Activated T-helper 9 cell treated with anti-CD3 and anti-CD28 coated beads, Interleukin-2, amount 50 U/mL, for 16 hours (primary cell): ENCODE measurements around the gene EGFLAM.
"Not testable (repeated sequence)": the region's sequence is repeated elsewhere in the genome, so short reads cannot be mapped to it uniquely, and the experiment has no call there.

Experiments
- DNase-seq: peaks from one replicate; pipeline ENCODE4 v3.0.0-alpha.2; 2020; ENCODE audit warnings: low read depth

EGFLAM gene

DNA sequence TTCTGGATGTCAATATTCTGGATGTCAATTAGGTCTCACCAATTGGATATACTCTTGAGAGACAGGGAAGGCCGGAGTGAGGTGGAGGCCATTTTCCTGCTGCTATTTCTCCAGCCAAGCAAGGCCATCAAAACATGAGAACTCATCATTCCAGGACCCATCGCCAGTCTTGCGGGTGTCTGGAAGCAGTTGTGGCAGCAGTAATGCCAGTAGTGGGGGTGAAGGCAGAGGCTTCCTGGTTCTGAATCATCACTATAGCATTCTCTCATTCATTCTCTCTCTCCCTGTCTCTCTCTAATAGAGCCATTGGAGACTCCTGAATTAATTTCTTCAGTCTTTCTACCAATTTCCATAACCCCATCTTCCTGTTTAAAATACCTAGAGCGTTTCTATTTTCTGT, 71.8 kb downstream of the EGFLAM start:
- no peak for DNase-seq

DNA sequence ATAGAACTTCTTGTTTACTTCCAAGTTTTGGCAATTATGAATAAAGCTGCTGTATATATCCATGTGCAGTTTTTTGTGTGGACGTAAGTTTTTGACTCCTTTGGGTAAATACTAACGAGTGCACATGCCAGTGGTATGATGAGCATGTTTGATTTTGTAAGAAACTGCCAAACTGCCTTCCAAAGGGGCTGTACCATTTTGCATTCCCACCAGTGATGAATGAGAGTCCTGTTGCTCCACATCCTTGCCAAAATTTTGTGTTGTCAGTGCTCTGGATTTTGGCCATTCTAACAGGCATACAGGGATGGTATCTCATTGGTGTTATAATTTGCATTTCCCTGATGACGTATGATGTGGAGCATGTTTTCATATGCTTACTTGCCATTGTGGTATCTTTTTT, 73.5 kb downstream of the EGFLAM start:
- no peak for DNase-seq

DNA sequence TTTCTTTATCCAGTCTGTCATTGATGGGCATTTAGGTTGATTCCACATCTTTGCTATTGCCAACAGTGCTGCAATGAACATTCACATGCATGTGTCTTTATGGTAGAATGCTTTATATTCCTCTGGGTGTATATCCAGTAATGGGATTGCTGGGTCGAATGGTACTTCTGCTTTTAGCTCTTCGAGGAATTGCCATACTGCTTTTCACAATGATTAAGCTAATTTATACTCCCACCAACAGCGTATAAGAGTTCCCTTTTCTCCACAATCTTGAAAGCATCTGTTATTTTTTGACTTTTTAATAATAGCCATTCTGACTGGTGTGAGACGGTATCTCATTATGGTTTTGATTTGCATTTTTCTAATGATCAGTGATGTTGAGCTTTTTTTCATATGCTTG, 74.8 kb downstream of the EGFLAM start:
- not testable (repeated sequence) for DNase-seq

DNA sequence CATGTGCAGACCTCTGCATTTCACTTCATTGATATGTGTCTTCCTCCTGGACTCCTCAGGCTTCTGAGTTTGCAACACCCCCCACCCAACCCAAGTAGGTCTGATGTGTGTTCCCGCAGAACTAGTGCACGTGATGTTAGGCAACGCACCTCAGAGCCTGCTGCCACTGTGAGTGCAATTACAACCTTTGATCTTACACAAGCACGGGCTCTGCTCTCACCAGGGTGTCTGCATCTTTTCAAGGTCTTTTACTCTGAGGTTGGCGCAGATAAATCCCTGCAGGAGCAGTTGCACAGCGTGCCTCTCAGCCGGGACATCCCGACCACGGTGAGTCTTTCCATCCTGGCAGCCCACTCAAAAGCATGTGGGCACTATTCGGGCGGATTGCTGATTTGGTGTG, 80.1 kb downstream of the EGFLAM start:
- no peak for DNase-seq

DNA sequence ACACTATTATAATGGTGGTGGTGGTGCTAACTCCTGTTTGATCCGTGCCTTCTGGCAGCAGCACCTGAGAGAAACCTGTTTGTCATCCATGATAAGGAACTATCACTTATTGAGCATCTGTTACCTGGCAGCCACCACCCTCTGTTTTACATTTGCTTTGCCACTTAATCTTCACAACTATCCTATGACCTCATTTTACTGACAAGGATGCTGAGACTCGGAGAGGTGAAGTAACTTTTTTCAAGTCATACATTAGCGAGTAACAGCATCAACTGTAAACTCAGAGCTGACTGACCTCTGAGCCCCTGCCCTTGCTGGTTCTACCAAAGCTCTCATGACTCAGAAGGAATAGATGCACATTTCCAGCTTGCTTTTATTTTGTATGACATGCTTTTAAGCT, 81.1 kb downstream of the EGFLAM start:
- DNase-seq: no peak

DNA sequence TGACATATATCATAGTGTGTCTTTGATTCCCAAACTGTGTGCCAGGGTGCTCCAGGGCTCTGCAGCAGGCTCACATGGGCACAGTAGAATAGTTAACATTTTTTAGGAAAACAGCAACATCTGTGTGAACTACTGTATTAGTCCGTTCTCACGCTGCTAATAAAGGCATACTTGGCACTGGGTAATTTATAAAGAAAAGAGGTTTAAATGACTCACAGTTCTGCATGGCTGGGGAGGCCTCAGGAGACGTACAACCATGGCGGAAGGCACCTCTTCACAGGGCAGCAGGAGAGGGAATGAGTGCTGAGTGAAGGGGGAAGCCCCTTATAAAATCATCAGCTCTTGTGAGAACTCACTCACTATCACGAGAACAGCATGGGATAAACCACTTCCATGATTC, 82.7 kb downstream of the EGFLAM start:
- DNase-seq: no peak

DNA sequence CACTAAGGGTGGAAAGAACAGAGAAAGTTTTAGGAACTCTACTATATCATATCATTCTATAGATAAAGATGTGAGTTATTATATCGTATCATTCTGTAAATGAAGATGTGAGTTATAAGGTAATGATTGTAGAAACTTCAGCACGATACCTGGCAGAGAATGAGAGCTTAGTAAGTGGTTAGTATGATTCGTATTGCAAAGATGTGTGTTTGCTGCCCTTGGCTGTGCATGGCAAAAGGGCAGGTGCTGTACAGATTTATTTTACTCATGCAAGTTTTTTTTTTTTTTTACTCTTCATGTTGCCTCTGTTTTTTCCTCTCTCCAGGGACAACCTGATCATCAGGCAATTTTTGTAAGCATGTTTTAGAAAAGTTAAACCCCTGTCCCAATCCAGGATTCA, 83.3 kb downstream of the EGFLAM start:
- DNase-seq: no peak

DNA sequence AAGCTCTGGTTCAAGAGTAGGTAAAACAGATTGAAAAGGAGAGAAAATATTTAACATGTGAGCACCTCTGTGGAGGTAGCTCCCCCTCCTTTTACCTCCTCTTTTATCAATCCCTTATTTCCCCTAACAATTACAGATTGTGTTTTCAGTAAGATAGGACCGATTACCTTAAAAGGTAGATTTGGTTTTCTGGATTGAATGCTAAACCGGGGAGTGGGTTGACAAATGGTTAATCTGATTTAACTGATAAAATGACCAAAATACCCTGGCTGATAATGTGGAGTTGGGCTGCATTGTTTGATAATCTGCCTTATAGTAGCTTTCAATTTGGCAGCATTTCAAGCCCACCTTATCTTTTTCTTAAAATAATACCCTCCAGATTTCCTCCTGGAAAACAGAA, 83.9 kb downstream of the EGFLAM start:
- DNase-seq: no peak

DNA sequence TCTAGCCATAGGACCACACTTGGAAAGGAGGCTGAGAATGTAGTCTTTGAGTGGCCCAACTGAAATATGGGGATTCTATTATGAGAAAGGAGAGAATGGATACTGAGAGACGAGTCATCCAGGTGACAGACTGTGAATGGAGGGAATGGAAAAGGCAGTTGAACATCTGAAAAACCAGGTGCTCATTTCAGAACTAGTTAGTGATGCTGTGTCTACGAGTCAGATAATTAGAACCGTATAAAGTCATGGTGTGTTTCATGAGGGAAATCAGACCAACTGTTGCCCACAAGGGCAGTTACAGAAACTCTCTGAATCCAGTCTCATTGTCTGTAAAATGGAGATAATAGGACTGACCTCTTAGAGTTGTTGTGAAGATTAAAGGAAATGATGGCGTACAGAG, 86.5 kb downstream of the EGFLAM start:
- no peak for DNase-seq

DNA sequence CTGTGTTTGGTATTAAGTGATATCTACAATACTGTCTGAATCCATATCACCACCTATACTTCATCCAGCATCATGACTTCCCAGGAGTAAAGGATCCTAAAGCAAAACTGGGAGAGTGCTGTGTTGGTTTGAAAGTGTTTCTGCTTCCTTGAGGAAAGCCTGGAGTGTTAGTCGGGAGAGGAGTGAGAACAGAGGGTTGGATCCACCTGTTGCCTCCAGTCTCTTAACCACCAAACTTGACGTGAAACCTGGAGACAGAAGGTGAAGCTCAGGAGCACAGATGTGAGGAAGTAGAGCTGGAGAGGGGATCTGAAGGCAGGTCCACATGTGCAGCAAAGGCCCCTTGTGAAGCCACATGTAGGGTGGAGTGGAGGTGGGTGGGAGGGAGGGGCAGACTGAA, 88.2 kb downstream of the EGFLAM start:
- no peak for DNase-seq

DNA sequence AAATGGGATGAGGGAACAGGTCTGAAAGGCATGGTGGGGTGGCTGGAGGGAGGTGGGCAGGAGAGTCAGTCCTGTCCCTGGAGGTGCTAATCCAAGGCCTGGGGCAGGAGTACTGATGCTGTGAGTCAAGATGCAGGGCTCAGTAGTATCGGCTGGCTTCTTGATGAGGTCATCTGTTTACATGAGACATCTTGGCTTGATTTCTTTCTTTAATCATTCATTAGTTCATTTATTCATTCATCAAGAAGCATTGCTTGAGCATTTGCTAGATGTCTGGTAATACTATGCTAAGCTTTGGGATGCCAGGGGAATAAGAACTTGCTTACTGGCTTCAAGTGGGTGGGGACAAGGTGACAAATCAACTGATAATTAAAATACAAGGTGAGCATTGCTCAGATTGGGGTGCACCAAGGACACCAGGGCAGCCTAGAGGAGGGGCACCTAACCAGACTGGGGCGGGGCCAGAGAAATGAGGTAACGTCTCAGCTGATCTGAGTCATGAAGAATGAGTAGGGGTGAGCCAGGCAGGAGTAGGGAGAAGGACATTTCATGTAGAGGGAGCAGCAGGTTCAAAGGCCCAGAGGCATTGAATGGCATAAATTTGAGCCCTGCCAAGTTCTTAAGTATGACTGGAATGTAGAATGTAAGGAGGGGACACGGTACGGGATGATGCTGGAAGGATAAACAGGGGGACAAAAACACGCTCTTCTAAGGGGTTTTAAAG, 88.8 kb downstream of the EGFLAM start:
- no peak for DNase-seq

DNA sequence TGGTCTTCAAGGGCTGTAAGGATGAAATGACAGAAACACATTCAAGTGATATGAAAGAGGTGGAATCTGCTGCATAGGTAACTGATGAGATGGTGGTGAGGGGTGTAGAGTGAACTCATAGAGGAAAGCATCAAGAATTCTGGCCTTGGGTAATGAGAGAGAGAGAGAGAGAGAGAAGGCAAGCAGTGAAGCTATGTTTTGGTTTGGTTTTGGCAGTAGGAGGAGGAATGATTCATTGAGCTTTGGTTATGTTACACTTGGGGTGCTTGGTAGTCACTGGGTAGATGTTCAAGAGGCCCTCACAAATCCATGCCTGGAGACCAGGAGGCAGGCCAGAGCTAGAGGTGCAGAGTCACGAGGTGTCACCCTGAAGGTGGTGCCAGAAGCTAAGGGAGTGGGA, 89.5 kb downstream of the EGFLAM start:
- DNase-seq: no peak

DNA sequence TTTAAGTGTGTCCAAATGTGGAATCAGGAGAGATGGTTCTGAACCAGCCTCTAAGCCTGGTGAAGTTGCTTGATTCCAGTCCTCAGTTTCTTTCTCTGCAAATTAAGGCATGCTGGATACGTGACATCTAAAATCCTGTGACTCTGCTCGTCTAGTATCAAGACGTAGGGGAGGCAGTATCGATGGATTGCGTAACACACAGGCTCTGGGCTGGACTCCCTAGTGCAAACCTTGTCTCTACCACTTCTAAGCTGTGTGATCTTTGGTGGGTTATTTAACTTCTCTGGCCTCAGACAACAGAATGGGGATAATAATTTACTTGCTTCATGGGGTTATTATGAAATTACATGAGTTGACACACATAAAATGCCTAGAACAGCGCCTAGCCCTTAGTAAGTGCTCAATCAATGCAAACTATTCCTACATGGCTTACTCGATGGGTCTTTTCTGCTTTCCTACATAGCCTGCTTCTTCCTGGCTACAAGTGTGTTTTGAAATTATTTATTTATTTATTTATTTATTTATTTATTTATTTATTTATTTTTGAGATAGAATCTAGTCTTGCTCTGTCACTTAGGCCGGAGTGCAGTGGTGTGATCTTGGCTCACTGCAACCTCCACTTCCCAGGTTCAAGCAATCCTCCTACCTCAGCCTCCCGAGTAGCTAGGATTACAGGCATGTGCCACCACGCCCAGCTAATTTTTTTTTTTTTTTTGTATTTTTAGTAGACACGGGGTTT, 102.1 kb downstream of the EGFLAM start:
- no peak for DNase-seq

DNA sequence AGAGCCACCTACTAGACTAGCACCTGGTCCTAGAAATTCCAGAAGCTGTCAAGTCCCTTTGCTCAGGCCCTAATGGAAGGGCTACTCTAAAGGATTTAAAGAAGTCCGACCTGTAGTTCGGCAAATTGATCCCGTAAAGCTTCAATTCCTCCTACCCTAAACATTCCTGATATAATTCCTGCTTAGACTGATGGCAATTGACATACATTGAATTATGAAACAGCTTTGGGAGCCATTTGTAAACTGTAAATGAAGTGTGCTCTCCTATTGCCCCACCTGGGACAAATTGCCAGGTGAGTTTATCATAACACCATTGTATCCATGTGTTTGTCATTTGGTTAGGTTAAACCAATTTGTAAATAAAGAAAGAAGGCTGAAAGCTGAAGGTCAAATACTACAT, 104.4 kb downstream of the EGFLAM start:
- no peak for DNase-seq

DNA sequence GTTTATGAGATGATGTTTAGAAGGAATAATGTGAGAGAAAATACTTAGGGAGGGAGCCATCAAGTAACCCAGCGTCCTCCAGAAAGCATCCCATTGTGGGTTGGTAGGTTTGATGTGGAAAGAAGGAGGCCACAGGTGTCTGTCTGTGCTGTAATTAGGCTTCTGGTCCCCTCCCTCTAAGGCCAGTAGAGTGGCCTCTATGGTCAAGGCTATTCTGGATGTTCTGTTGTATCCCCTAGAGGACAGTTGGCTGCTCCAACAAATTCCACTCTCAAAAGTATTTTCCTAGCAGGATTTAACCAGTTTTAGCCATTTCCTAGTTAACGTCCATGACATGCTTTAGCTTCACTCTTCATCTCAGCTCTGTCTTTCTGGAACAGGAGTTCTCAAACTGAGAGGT, 106.5 kb downstream of the EGFLAM start:
- DNase-seq: no peak

DNA sequence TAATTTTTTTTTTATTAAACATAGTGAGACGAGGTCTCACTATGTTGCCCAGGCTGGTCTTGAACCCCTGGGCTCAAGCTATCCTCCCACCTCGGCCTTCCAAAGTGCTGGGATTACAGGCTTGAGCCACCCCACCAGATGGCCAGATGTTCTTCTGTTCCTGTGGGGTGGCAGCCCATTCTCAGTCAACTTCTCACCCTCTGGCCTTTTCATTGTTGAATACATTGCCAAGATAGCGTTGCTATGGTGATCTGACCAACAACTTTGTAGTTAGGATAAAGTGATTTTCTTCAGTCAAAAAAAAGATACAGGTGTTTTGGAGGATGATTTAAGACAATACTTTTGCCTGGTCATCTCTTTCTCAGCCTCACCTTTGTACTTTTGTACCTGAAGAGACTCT, 109.1 kb downstream of the EGFLAM start:
- no peak for DNase-seq

DNA sequence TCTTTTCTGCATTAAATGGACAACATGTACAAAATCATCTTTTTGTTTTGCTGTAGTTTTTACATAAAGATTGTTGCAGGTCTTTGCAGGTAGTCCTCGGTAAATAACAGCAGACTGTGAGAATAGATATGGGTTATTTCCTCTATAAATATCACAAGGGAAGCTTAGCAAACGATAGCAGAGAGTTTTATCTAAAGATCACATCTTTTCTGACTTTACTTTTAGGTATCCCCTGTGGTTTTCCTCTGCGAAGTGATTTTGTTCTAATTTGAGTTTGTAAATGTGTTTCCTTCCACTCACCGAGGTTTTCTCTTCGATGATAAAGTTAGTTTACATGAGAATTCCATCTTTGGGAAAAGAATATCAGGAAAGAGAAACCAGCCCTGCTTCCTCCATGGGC, 109.6 kb downstream of the EGFLAM start:
- DNase-seq: no peak

DNA sequence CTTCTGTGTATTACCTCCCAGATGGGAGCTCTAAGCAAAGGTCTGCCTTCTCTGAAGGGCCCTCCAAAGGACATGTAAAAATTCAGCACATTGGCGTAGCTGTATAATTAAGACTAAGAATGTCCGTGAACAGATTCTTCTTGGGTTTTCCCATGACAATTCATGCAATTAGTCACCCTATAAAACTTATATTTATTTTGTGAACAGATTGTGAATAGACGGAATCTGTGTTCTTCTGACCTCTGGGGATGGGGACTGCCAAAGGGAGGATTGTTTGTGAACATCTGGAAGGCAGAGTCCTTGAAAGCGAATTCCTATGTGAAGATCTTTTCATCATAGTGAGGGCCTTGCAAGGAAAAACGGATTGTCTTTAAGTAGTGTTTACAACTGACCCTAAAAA, 111.3 kb downstream of the EGFLAM start:
- DNase-seq: no peak

DNA sequence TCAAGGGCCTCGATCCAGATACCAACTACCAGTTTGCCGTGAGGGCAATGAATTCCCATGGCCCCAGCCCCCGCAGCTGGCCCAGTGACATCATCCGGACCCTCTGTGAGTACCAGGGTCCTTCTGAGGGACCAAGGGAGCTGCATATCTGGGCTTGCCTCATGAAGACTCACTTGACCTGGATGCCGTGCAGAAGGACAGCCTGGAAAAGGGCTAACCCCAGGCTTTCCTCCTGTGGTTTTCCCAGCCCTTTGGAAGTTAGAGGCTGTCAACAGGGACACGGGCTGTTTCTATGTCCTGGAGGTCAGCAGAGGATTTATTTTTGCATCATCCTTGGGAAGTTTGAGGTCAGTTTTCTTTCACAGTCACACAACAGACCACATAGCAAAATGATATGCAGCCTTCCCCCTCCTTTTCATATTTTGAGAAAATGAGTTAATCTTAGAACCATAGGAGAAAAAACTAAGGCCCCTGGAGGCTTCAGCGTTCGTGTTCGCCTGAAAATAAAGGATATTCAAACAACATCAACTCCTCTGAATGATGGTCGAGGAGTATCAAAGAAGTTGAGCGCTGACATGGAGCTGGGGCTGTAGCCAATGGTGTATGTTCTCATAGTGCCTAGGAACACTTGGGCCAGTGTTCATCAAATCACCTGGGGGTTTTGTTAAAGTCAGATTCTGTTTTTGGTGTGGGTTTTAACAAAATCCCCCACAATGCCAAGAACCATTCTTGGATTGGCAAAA, 112.2 kb downstream of the EGFLAM start:
- DNase-seq: no peak

DNA sequence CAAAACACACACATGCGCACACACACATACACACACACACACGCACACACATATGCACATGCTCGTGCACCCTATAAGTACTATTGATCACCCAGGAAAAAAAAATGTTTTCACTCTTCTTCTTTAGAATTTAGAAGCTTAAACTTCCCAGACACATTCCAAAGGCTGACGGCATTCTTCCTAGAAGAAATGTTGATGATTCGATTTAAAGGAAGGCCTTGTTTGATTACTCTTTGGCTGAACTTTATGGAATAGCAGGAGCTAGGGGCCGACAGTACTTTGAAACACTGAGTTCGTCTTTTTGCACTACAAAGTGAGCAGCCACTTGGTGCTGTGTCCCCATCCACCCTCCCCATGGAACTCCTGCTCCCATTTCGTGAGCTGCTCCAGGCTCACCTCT, 113.2 kb downstream of the EGFLAM start:
- no peak for DNase-seq

DNA sequence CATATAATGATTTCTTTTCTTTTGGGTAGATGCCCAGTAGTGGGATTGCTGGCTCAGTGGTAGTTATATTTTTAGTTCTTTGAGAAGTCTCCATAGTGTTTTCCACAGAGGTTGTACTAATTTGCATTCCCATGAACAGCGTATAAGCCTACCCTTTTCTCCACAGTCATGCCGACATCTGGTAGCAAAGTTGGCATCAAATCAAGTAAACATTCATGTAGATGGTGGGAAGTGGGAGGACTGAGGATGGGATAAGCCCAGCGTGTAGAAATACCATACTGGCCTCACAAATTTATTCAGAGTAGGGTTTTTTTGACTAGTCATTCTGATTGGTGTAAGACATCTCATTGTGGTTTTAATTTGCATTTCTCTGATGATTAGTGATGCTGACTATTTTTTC, 115.4 kb downstream of the EGFLAM start:
- no peak for DNase-seq

DNA sequence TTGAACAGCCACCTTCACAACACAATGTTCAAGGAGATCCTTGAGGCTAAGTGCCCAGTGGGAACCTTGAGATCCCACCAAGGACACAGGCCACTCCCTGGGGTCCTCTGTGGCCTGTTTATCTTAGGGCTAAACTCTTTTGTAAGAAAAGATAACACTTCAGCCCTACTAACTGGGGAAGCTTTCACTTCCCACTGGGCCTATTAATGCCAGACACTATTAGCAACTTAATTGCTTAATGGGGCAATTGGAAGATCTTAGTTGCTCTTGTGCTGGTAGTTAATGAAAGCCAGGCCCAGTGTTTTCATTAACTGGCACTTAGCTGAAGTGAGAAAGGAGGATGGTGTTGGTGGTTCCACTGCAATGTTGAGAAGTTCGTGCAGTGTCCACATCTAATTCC, 117.1 kb downstream of the EGFLAM start:
- DNase-seq: no peak

DNA sequence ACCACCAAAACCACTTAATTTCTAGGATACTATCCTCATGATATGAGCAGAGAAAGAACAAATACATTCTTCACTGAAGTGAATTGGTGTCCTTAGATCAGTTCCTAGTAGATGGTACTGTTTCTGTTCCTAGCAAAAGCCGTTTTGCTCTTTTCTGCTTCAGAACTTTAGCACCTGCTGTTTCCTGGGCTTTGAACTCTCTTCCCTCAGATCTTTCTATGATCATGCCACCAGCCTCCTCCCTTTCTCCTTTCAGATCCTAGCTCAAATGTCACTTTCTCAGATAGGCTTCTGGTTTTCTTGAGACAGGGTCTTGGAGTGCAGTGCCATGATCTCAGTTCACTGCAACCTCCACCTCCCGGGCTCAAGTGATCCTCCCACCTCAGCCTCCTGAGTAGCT, 118.0 kb downstream of the EGFLAM start:
- no peak for DNase-seq
